Uterus (tissue), 2 donors: ENCODE data around the gene RNASET2.

Experiments
- CTCF ChIP-seq, 4 experiments: fragments of 200-600 bp in 2 of 4; fragments of 450-650 bp in 2 of 4; sonication (generic) in 2 of 4; IDR thresholded peaks; one replicate each; pipeline ENCODE4 v1.5.1; 2016 to 2019; ENCODE audit warnings: antibody characterized with exemption in 4 of 4, mild to moderate bottlenecking in 2 of 4, moderate library complexity in 1 of 4
- POLR2A ChIP-seq, 2 donors: fragments of 450-650 bp; IDR thresholded peaks; one replicate each; pipeline ENCODE4 v1.6.1; 2016; ENCODE audit warnings: antibody characterized with exemption in 2 of 2, mild to moderate bottlenecking in 1 of 2, moderate library complexity in 1 of 2

- no peak for TF ChIP-seq CTCF (IDR thresholded peaks at IDR 0.05)
- TF ChIP-seq POLR2A (IDR thresholded peaks at IDR 0.05), result no peak
Measured at GRCh38 chr6:166931426-166931970, 24.9 kb downstream of the RNASET2 start.
